ENCODE results near the gene DNAH1. TPM values are rescaled to one million over a fixed set of nuclear protein-coding genes. Genes with fewer than 3 reads are reported as not detected.

Gene DNAH1
- total and polyA plus RNA-seq, 10 donors = 4.9 to 35.8 (median 24.6) TPM

DNA sequence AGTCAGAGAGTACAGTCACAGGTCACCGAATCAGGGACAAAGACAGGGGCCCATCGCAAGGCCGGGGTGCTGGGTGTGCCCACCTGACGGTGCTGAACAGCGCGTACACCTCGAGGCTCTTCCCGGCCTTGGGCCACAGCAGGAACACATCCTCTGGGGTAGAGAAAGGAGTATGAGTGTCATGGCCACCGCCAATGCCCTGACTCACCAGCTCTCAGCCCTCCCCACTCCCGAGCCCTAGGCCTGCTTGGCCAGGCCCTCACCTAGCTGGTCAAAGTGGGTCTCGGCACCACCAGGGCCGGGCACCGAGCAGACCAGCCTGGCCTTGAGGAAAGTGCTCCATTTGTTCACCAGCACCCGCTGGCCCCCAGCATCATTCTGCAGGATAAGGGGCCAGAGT lies 124.6 kb downstream of the DNAH1 start:
- no peak overlapping the region for H3K4me3 ChIP-seq
- intact Hi-C loops (cut with DNase I; ENCODE audit: low total_unique reads) = no loop called here
- TF ChIP-seq, protein P1, sequence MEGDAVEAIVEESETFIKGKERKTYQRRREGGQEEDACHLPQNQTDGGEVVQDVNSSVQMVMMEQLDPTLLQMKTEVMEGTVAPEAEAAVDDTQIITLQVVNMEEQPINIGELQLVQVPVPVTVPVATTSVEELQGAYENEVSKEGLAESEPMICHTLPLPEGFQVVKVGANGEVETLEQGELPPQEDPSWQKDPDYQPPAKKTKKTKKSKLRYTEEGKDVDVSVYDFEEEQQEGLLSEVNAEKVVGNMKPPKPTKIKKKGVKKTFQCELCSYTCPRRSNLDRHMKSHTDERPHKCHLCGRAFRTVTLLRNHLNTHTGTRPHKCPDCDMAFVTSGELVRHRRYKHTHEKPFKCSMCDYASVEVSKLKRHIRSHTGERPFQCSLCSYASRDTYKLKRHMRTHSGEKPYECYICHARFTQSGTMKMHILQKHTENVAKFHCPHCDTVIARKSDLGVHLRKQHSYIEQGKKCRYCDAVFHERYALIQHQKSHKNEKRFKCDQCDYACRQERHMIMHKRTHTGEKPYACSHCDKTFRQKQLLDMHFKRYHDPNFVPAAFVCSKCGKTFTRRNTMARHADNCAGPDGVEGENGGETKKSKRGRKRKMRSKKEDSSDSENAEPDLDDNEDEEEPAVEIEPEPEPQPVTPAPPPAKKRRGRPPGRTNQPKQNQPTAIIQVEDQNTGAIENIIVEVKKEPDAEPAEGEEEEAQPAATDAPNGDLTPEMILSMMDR (IDR thresholded peaks at IDR 0.05 in 8 of 11, conservative IDR thresholded peaks at IDR 0.05 in 3 of 11) = no peak
- no peak for TF ChIP-seq POLR2AphosphoS5 (IDR thresholded peaks at IDR 0.05)
- TF ChIP-seq POLR2A (IDR thresholded peaks at IDR 0.05) = no peak
- H3K27ac ChIP-seq = no peak overlapping the region
- peaks cover 0 to 40% (median 17%) of the 10 kb centered on the region in 6 donors for H3K4me1 ChIP-seq
- DNase-seq = peak; percentile 56
- H3K9me3 ChIP-seq = no peaks in the 10 kb centered on the region
- H3K36me3 ChIP-seq = no peaks in the 10 kb centered on the region
- 88 to 94% (median 89%) methylated on average over 12 to 14 of the region's 14 CpGs for WGBS, 5 donors
- H3K27me3 ChIP-seq (replicated peaks in 1 of 7) = no peaks in the 10 kb centered on the region

DNA sequence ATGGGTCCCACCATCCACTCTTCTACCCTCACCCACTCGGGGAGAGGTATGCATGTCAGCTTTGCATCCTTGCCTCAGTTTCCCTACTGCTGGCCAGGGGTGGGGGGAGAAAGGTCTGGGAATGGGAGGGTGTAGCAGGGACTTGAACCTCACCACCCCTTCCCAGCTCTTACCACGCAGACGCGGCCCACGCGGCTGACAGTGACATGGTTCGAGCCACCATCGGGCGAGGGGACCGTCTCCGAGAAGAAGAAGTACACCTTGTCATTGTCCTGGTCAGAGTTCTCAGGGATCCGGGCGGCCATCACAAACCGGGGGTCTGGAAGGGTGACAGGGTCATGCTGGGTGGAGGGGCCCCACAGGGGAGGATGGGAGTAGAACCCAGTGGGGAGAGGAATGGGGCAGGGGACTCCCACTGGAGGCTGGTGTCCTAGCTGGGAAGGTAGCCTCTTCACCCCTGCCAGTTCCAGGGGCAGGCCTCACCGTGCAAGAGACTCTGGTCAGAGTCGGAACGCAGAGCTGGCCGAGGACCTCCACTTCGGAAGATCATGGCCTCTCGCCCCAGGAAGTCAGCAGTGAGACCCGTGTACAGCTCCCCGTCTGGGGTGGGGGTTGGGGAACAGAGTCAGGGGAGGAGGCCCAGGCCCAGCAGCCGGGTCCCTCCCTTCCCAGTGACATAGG lies 125.1 kb downstream of the DNAH1 start:
- no peak overlapping the region for H3K27ac ChIP-seq
- TF ChIP-seq POLR2AphosphoS5 (IDR thresholded peaks at IDR 0.05) = no peak
- no peak for TF ChIP-seq POLR2A (IDR thresholded peaks at IDR 0.05)
- TF ChIP-seq, protein P1 (IDR thresholded peaks at IDR 0.05 in 8 of 11, conservative IDR thresholded peaks at IDR 0.05 in 3 of 11) = no peak
- no peaks in the 10 kb centered on the region for H3K9me3 ChIP-seq
- 91 to 95% (median 93%) methylated on average over 21 to 23 of the region's 23 CpGs for WGBS, 5 donors
- no peaks in the 10 kb centered on the region for H3K36me3 ChIP-seq
- intact Hi-C loops (cut with DNase I; ENCODE audit: low total_unique reads) = no loop called here
- no peaks in the 10 kb centered on the region for H3K27me3 ChIP-seq (replicated peaks in 1 of 7)
- peak; percentile 59 for DNase-seq
- H3K4me3 ChIP-seq = no peak overlapping the region
- peaks cover 0 to 37% (median 14%) of the 10 kb centered on the region in 6 donors for H3K4me1 ChIP-seq

DNA sequence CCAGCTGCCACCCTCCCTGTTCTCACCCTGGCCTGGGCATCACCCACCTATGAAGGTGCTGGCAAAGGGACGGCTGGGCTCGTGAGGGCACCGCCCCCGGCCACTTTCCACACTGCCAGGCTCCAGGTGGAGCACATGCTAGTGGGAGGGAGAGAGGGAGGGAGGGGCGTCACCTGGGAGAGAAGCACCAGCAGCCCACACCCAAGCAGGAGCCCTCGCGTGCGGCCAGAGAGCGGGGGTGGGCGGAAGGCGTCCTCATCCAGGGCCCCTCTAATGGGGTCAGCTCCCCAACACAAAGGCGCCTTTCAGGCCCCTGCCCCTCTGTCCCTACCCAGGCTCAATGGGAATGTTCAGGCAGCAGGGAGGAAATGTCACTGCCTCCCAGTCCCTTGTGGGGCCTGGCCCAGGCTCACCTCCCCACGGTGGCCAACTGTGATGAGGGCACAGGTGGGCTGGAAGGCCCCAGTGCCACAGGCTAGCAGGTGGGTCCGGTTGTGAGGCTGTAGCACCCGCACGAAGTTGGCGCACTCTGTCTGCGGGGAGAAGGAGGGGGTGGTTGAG lies 125.7 kb downstream of the DNAH1 start:
- 89 to 95% (median 92%) methylated on average over 7 to 18 of the region's 18 CpGs for WGBS, 5 donors

More for the DNA sequence above, 125.7 kb downstream of the DNAH1 start:
- H3K36me3 ChIP-seq = no peaks in the 10 kb centered on the region
- H3K9me3 ChIP-seq = no peaks in the 10 kb centered on the region
- H3K27me3 ChIP-seq (replicated peaks in 1 of 7) = no peaks in the 10 kb centered on the region
- TF ChIP-seq POLR2A (IDR thresholded peaks at IDR 0.05) (no peak), POLR2AphosphoS5 (IDR thresholded peaks at IDR 0.05) (no peak)
- TF ChIP-seq, protein P1 (IDR thresholded peaks at IDR 0.05 in 8 of 11, conservative IDR thresholded peaks at IDR 0.05 in 3 of 11) = no peak
- DNase-seq = peak; percentile 43
- H3K4me3 ChIP-seq = no peak overlapping the region
- intact Hi-C loops (cut with DNase I; ENCODE audit: low total_unique reads) = no loop called here
- H3K27ac ChIP-seq = no peak overlapping the region
- peaks cover 0 to 37% (median 17%) of the 10 kb centered on the region in 6 donors for H3K4me1 ChIP-seq
